OCI-LY1 (cell line): Measurements from ENCODE around the gene PLEKHD1.
A peak's percentile ranks its signal among the peaks of the same experiment; 100 is the strongest.

Experiments
- H2AFZ ChIP-seq: fragments of 200-600 bp; sonication (generic), shearing (Covaris generic); 2 replicates; pipeline ENCODE4 v1.6.0; 2014; ENCODE audit warnings: antibody characterized with exemption, mild to moderate bottlenecking, low read length
- H3F3A ChIP-seq: fragments of 200-600 bp; sonication (generic), shearing (Covaris generic); 2 replicates; pipeline ENCODE4 v1.6.0; 2014; ENCODE audit warnings: mild to moderate bottlenecking, antibody characterized with exemption, low read length, moderate library complexity; ENCODE audit not compliant: insufficient read depth
- H3K27ac ChIP-seq: fragments of 200-600 bp; sonication (generic); 2 replicates; pipeline ENCODE4 v1.5.1; 2014; ENCODE audit warnings: low read length, mixed run types, mild to moderate bottlenecking, low read depth; ENCODE audit not compliant: poor library complexity, severe bottlenecking
- H3K27me3 ChIP-seq: fragments of 200-600 bp; sonication (generic); 2 replicates; pipeline ENCODE4 v1.6.0; 2014; ENCODE audit warnings: antibody characterized with exemption, mild to moderate bottlenecking, low read length, moderate library complexity; ENCODE audit not compliant: insufficient read depth
- H3K36me3 ChIP-seq: fragments of 200-600 bp; sonication (generic); 2 replicates; pipeline ENCODE4 v1.6.1; 2014; ENCODE audit warnings: mild to moderate bottlenecking, antibody characterized with exemption, low read length, moderate library complexity, mixed read lengths; ENCODE audit not compliant: insufficient read depth
- H3K4me1 ChIP-seq: fragments of 200-600 bp; sonication (generic); 2 replicates; pipeline ENCODE4 v1.5.1; 2014; ENCODE audit warnings: mild to moderate bottlenecking, low read length, moderate library complexity; ENCODE audit not compliant: insufficient read depth, severe bottlenecking
- H3K4me2 ChIP-seq: fragments of 200-600 bp; sonication (generic), shearing (Covaris generic); 2 replicates; pipeline ENCODE4 v1.6.1; 2014; ENCODE audit warnings: low read length
- H3K4me3 ChIP-seq: fragments of 200-600 bp; sonication (generic); 2 replicates; pipeline ENCODE4 v1.5.1; 2014; ENCODE audit warnings: low read length, low read depth, mild to moderate bottlenecking, mixed read lengths; ENCODE audit not compliant: poor library complexity, severe bottlenecking
- H3K79me2 ChIP-seq: fragments of 200-600 bp; shearing (Covaris generic); 2 replicates; pipeline ENCODE4 v1.6.1; 2016; ENCODE audit warnings: mixed run types, low read length, mixed read lengths; ENCODE audit not compliant: insufficient read depth
- H3K9ac ChIP-seq: fragments of 200-600 bp; sonication (generic), shearing (Covaris generic); 2 replicates; pipeline ENCODE4 v1.6.1; 2014; ENCODE audit warnings: mild to moderate bottlenecking, low read length, mixed read lengths
- H3K9me2 ChIP-seq: fragments of 200-600 bp; sonication (generic), shearing (Covaris generic); 2 replicates; pipeline ENCODE4 v1.6.1; 2014; ENCODE audit warnings: low read depth, mild to moderate bottlenecking, low read length, mixed read lengths
- H3K9me3 ChIP-seq: fragments of 200-600 bp; shearing (Covaris generic); 2 replicates; pipeline ENCODE4 v1.6.1; 2014; ENCODE audit warnings: low read length, mixed read lengths
- H4K20me1 ChIP-seq: fragments of 200-600 bp; sonication (generic), shearing (Covaris generic); 2 replicates; pipeline ENCODE4 v1.6.0; 2016; ENCODE audit warnings: mild to moderate bottlenecking, low read length; ENCODE audit not compliant: insufficient read depth
- EZH2 ChIP-seq: fragments of 200-600 bp; sonication (generic), shearing (Covaris generic); IDR thresholded peaks from 2 replicates; pipeline ENCODE4 v1.8.0; 2017; ENCODE audit warnings: borderline replicate concordance, mixed run types, mild to moderate bottlenecking, antibody characterized with exemption, low read length, moderate library complexity, mixed read lengths
- TF ChIP-seq, protein P1 (sequence below): fragments of 200-600 bp; sonication (generic), shearing (Covaris generic); IDR thresholded peaks from 2 replicates; pipeline ENCODE4 v1.5.1; 2017; ENCODE audit warnings: mild to moderate bottlenecking, antibody characterized with exemption, low read length, moderate library complexity, mixed read lengths

The PLEKHD1 gene

GRCh38 chr14:69579476-69579875 is 94.9 kb downstream of the PLEKHD1 start:
- no peaks in the 10 kb centered on the region for H4K20me1 ChIP-seq
- H2AFZ ChIP-seq: no peak overlapping the region
- H3K9me3 ChIP-seq: no peaks in the 10 kb centered on the region
- H3K79me2 ChIP-seq: no peaks in the 10 kb centered on the region
- no peak overlapping the region for H3K9ac ChIP-seq
- H3K27ac ChIP-seq: no peak overlapping the region
- no peak overlapping the region for H3K4me2 ChIP-seq
- H3K9me2 ChIP-seq: no peaks in the 10 kb centered on the region
- H3K4me3 ChIP-seq: no peak overlapping the region
- no peaks in the 10 kb centered on the region for H3K4me1 ChIP-seq
- no peaks in the 10 kb centered on the region for H3F3A ChIP-seq
- no peaks in the 10 kb centered on the region for H3K36me3 ChIP-seq
- H3K27me3 ChIP-seq: no peaks in the 10 kb centered on the region
- no peak for TF ChIP-seq EZH2
- TF ChIP-seq, protein P1, sequence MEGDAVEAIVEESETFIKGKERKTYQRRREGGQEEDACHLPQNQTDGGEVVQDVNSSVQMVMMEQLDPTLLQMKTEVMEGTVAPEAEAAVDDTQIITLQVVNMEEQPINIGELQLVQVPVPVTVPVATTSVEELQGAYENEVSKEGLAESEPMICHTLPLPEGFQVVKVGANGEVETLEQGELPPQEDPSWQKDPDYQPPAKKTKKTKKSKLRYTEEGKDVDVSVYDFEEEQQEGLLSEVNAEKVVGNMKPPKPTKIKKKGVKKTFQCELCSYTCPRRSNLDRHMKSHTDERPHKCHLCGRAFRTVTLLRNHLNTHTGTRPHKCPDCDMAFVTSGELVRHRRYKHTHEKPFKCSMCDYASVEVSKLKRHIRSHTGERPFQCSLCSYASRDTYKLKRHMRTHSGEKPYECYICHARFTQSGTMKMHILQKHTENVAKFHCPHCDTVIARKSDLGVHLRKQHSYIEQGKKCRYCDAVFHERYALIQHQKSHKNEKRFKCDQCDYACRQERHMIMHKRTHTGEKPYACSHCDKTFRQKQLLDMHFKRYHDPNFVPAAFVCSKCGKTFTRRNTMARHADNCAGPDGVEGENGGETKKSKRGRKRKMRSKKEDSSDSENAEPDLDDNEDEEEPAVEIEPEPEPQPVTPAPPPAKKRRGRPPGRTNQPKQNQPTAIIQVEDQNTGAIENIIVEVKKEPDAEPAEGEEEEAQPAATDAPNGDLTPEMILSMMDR: no peak

DNA sequence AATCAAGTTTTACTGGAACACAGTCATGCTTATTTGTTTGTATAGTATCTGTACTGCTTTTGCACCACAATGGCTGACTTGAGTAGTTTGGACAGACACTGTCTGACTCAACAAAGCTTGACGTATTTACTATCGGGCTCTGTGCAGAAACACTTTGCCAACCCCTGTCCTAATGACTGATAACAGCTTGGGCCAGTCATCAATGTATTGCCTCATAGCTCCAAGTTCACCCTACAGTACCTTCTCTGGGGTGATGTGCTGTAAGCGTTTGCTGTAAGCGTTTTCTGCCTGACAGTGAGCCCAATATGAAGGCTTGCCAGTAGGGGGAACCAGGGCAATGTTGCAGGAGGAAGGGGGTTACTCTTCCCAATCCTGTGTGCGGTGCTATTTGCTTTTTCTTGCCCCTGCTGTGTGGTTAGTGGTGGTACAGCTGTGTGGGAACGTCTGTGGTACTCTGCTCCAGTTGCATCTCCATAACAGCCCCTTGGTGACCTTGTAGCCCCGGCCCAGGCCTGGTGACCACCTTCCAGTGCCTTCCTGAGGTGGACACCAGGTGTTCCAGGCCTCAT is 95.6 kb downstream of the PLEKHD1 start:
- Histone ChIP-seq H3K4me3 (no peak overlapping the region), H3K4me1 (no peaks in the 10 kb centered on the region), H4K20me1 (no peaks in the 10 kb centered on the region), H3K4me2 (no peak overlapping the region), H3K9me2 (no peaks in the 10 kb centered on the region), H3K27ac (no peak overlapping the region), H3K27me3 (no peaks in the 10 kb centered on the region), H3F3A (no peaks in the 10 kb centered on the region), H3K36me3 (no peaks in the 10 kb centered on the region), H3K79me2 (no peaks in the 10 kb centered on the region), H2AFZ (no peak overlapping the region), H3K9ac (no peak overlapping the region), H3K9me3 (no peaks in the 10 kb centered on the region)
- TF ChIP-seq EZH2: no peak
- TF ChIP-seq, protein P1: peak; percentile 61
